SK-N-SH treated with all-trans-retinoic acid at 6 μM for 48 hours (cell line): Measurements from ENCODE around the gene SELPLG.

ENCODE experiments used
- CREB5 ChIP-seq: fragments of 250-450 bp; sonication (Bioruptor Pico); IDR thresholded peaks from 2 replicates; pipeline ENCODE4 v1.5.1; 2020; ENCODE audit warnings: low read depth, mild to moderate bottlenecking, moderate library complexity
- GLIS3 ChIP-seq: fragments of 250-450 bp; sonication (Bioruptor Pico); IDR thresholded peaks from 2 replicates; pipeline ENCODE4 v1.5.0; 2020; ENCODE audit warnings: mild to moderate bottlenecking, moderate library complexity
- PATZ1 ChIP-seq: fragments of 250-450 bp; sonication (Bioruptor Pico); IDR thresholded peaks from 2 replicates; pipeline ENCODE4 v1.8.0; 2020; ENCODE audit warnings: mild to moderate bottlenecking, moderate library complexity, borderline replicate concordance
- TCF4 ChIP-seq: fragments of 250-450 bp; sonication (Bioruptor Pico); IDR thresholded peaks from 2 replicates; pipeline ENCODE4 v1.8.0; 2021; ENCODE audit warnings: mild to moderate bottlenecking, moderate library complexity, borderline replicate concordance
- ZNF565 ChIP-seq: fragments of 450-650 bp; formaldehyde crosslinking; conservative IDR thresholded peaks from 2 replicates; pipeline ENCODE4 v1.5.0; 2020; ENCODE audit warnings: low read depth, mild to moderate bottlenecking, moderate library complexity

GRCh38 chr12:108609537-108610335, 24.0 kb downstream of the SELPLG start:
- TF ChIP-seq ZNF565 (CRISPR knock-in tag): no peak
- TF ChIP-seq PATZ1 (CRISPR knock-in tag): no peak
- no peak for TF ChIP-seq GLIS3 (CRISPR knock-in tag)
- TF ChIP-seq CREB5 (CRISPR knock-in tag): no peak
- peak; percentile 27; the same call in 1 of the 2 replicates for TF ChIP-seq TCF4 (CRISPR knock-in tag)
